Measurements from ENCODE around the gene LIAS. TPM values are rescaled to one million over a fixed set of nuclear protein-coding genes. Genes with fewer than 3 reads are reported as not detected.
"Not testable (repeated sequence)": the region's sequence is repeated elsewhere in the genome, so short reads cannot be mapped to it uniquely, and the experiment has no call there.

LIAS gene
- 10 to 100 TPM; 25.1 to 39.1 (median 30.5) TPM for polyA plus RNA-seq (ENCODE audit: insufficient read depth in 1 of 5, insufficient read length in 5 of 5, low replicate concordance in 1 of 5)
- long read RNA-seq, donor 1, full-length matches to known transcripts: 10 of 10 reads
- long read RNA-seq, donor 1, partial matches to known transcripts: 0 of 10 reads
- long read RNA-seq, donor 1, other reads (novel, unspliced or antisense): 0 of 10 reads
- long read RNA-seq, donor 2, full-length matches to known transcripts: 3 of 3 reads
- long read RNA-seq, donor 2, partial matches to known transcripts: 0 of 3 reads
- long read RNA-seq, donor 2, other reads (novel, unspliced or antisense): 0 of 3 reads
- long read RNA-seq, donor 3, full-length matches to known transcripts: 3 of 3 reads
- long read RNA-seq, donor 3, partial matches to known transcripts: 0 of 3 reads
- long read RNA-seq, donor 3, other reads (novel, unspliced or antisense): 0 of 3 reads
- long read RNA-seq, donor 4, full-length matches to known transcripts: 3 of 3 reads
- long read RNA-seq, donor 4, partial matches to known transcripts: 0 of 3 reads
- long read RNA-seq, donor 4, other reads (novel, unspliced or antisense): 0 of 3 reads
- long read RNA-seq, donor 5, full-length matches to known transcripts: 8 of 22 reads
- long read RNA-seq, donor 5, partial matches to known transcripts: 5 of 22 reads
- long read RNA-seq, donor 5, other reads (novel, unspliced or antisense): 9 of 22 reads
- long read RNA-seq, donor 6, full-length matches to known transcripts: 9 of 9 reads
- long read RNA-seq, donor 6, partial matches to known transcripts: 0 of 9 reads
- long read RNA-seq, donor 6, other reads (novel, unspliced or antisense): 0 of 9 reads
- long read RNA-seq, donor 7, full-length matches to known transcripts: 5 of 5 reads
- long read RNA-seq, donor 7, partial matches to known transcripts: 0 of 5 reads
- long read RNA-seq, donor 7, other reads (novel, unspliced or antisense): 0 of 5 reads
- long read RNA-seq, donor 8, partial matches to known transcripts: 0 of 1 reads
- long read RNA-seq, donor 8, other reads (novel, unspliced or antisense): 0 of 1 reads

- peak; percentile 99 for DNase-seq
These were observed at the start of gene LIAS, which contains the start of gene RPL9 for GRCh38 chr4:39458505-39459300. LIAS (plus strand) TSS chr4:39459056; CDS start chr4:39459118, 62 bp downstream. RPL9 (minus strand) TSS chr4:39458922; CDS start chr4:39458439, 483 bp downstream.

DNA sequence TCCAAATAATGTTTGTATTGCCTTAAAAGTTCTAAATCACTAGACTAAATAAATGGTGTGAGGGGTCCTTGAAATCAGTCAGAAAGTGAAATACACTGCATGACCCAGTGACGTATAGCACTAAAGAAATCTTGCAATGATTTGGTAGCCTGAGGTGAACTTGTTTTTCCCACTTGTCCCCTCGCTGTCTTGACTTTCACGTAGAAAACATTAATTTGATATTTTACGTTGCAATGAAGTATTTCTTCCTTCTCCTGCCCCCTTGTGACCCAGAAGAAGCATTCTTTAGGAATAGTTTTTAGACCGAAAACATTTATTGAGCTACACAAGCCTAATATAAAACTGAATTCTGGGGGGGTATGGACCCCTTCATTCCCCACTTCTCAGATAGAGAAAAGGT, 48.4 kb upstream of the LIAS start:
- no peak for DNase-seq

GRCh38 chr4:39411561-39411960, 47.3 kb upstream of the LIAS start:
- DNase-seq: not testable (repeated sequence)

GRCh38 chr4:39415678-39416283, 43.1 kb upstream of the LIAS start:
- no peak for DNase-seq

DNA sequence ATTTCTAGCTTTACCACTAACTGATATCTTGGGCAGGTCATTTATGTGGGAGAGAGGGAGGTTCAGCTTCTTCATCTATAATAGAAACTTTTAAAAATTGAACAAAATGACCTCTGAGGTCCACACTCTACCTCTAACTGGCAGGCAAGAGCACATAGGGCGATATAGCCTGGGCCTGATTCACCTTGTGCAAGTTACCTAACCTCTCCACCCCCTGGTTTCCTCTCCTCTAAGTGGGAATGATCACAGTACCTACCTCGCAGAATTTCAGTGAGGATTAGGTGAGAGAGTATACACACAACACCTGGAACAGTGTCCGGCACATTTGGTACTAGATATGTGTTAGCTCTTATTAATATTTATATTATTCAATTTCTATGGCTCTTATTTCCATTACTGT, 36.6 kb upstream of the LIAS start:
- DNase-seq: no peak

DNA sequence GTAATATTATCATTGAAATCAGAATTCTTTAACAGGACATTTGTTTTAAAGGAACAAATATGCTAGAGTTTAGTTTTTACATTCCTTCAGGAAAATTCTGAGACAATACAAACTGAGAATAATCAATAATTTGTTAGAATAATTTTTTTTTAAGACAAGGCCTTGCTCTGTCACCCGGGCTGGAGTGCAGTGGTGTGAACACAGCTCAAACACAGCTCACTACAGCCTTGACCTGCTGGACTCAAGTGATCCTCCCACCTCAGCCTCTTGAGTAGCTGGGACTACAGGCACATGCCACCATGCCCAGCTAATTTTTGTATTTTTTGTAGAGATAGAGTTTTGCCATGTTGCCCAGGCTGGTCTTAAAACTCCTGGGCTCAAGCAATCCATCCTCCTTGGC, 33.6 kb upstream of the LIAS start:
- not testable (repeated sequence) for DNase-seq

- DNase-seq: no peak
These were observed 32.1 kb upstream of the LIAS start for GRCh38 chr4:39426728-39427127.

DNA sequence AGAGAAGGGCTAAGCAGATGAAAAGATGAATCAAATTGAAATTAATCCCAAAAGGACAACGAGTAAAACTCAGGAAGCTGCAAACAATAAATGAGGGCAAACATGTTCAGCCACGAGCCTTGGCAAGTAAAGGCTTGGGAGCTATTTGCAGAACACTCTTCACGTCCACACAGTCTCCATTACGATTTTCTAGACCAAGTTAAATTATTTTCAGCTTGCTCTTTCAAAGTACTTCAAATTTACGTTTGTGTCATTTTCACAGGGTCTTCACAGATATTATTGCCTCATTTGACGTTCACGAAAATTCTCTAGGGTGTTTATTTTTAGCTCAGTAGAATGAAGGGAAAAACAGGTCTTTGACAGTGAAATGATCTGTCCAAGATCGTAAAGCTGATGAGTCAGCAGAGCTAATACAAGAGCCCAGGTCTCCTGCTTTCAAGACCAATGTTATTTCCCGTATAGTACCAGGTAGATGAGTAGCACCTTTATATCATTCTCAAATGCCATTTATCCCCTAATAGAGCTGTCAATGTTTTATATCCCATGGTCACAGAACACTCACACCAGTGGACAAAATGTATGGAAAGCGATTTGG, 31.2 kb upstream of the LIAS start:
- DNase-seq: no peak

DNA sequence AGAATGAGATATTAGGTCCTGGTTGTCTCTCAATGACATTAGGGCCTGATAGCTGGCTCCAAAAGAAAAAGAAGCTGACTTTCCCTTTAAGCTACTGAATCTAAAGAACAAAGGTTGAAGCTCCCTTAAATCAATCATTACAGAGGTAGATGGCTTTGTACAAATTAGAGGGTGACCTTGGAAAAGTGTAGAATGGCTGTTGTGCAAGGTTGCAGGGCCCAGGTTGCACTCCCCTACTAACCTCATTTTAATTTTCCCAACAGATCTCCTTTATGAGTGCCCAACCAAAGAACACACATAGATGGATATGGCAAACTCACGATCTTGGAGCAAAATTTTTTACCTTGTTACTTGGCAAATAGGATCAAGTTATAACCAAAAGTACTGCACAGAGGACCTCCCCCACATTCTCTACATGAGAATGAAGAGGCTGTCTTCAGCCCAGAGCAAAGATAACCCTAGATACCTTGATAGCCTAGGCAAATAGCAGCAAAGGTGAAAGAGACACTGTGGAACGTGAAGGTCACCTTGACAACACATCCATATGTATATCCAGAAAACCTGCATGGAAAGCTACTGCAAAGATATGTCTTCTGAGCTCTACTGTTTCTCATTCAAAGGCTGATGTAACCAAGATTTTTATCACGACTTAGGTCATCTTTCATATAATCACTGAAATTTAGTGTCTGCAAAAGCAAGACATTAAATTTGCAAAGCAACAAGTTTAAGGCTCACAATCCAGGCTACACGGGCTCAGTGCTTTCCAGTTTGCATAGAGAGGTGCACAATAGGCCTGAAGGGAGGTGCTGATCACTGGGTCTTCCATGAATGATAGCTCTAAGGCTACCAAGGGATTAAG, 29.2 kb upstream of the LIAS start:
- no peak for DNase-seq

- DNase-seq: no peak
These were observed 24.9 kb upstream of the LIAS start for GRCh38 chr4:39433878-39434492.

- DNase-seq: no peak
These were observed 22.9 kb upstream of the LIAS start for GRCh38 chr4:39435659-39436563.

DNA sequence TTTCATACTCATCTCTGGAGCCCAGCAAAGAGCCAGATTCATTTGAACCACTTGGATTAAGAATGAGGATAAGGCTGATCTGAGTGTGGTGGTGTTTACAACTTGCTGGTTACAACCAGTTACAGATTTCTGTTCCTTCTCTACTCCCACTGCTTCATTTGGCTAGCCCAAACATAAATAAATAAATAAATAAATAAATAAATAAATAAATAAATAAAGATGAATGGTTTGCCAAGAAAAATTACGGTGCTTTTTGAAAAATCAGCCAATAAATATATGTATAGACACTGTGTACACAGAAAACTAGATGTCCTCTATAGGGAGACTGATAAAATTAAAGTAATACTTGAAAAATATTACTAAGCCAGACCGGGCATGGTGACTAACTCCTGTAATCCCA, 17.3 kb upstream of the LIAS start:
- DNase-seq: no peak

GRCh38 chr4:39442998-39443397, 15.9 kb upstream of the LIAS start:
- no peak for DNase-seq

DNA sequence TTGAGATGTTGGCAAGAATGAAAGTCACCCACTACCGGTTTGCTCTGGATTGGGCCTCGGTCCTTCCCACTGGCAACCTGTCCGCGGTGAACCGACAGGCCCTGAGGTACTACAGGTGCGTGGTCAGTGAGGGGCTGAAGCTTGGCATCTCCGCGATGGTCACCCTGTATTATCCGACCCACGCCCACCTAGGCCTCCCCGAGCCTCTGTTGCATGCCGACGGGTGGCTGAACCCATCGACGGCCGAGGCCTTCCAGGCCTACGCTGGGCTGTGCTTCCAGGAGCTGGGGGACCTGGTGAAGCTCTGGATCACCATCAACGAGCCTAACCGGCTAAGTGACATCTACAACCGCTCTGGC, 12.4 kb upstream of the LIAS start:
- no peak for DNase-seq

DNA sequence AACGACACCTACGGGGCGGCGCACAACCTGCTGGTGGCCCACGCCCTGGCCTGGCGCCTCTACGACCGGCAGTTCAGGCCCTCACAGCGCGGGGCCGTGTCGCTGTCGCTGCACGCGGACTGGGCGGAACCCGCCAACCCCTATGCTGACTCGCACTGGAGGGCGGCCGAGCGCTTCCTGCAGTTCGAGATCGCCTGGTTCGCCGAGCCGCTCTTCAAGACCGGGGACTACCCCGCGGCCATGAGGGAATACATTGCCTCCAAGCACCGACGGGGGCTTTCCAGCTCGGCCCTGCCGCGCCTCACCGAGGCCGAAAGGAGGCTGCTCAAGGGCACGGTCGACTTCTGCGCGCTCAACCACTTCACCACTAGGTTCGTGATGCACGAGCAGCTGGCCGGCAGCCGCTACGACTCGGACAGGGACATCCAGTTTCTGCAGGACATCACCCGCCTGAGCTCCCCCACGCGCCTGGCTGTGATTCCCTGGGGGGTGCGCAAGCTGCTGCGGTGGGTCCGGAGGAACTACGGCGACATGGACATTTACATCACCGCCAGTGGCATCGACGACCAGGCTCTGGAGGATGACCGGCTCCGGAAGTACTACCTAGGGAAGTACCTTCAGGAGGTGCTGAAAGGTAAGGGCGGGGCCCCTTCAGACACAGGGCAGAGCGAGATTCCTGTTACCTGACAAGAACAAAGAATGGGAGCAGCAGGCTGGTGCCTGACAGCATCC, 11.8 kb upstream of the LIAS start:
- DNase-seq: peak; percentile 49 to 53

DNA sequence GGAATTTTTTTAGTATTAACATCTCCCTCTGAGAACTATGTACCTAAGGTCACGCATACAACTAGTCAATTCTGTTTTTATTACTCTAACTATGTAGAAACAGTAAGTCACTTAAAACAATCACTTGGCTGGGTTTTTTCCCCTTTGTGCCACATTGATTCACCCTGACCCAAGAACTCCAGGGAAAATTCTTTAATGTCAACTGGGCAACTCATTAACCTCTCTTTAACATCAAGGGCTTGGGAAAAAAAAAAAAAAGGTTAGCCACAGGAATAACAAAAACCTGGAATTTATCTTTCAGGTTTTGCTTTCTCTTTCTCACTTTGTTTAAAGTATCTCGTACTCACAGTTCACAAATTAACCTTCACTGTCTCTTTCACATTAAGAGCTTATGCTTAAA, 8.2 kb upstream of the LIAS start:
- no peak for DNase-seq

- DNase-seq: no peak
These were observed 7.3 kb upstream of the LIAS start for GRCh38 chr4:39451423-39452023.
